ENCODE measurements around the gene TRIM2. TPM values are rescaled to one million over a fixed set of nuclear protein-coding genes. Genes with fewer than 3 reads are reported as not detected.

Gene TRIM2
- total RNA-seq, 1 donor from 2014 or later: 50.1 TPM

DNA sequence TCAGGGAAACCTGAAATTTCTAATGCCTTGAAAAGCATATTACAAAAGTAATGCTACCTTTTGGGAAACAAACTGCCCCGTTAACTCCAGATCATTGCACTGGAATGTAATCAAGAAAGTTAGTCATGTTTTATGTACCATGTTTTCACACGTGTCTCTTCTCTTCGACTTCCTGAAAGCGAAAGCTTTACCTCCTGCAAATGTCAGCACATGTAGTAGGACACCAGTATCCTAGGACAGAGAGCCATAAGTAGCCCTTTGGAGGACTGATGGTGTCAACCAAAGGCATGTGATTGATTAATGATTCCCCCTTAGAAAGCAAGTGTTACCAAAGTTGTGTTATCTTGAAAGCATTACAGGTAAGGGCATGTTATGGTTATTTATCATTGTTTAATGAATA is 131.4 kb downstream of the TRIM2 start:
- Mint-ChIP-seq H3K9me3 (no peaks in the 10 kb centered on the region), H3K4me3 (no peak overlapping the region), H3K27ac (no peak overlapping the region), H3K36me3 (peaks cover 29% of the 10 kb centered on the region), H3K27me3 (ENCODE audit: low read depth) (no peaks in the 10 kb centered on the region), H3K4me1 (no peaks in the 10 kb centered on the region)
- TF ChIP-seq, protein P1, sequence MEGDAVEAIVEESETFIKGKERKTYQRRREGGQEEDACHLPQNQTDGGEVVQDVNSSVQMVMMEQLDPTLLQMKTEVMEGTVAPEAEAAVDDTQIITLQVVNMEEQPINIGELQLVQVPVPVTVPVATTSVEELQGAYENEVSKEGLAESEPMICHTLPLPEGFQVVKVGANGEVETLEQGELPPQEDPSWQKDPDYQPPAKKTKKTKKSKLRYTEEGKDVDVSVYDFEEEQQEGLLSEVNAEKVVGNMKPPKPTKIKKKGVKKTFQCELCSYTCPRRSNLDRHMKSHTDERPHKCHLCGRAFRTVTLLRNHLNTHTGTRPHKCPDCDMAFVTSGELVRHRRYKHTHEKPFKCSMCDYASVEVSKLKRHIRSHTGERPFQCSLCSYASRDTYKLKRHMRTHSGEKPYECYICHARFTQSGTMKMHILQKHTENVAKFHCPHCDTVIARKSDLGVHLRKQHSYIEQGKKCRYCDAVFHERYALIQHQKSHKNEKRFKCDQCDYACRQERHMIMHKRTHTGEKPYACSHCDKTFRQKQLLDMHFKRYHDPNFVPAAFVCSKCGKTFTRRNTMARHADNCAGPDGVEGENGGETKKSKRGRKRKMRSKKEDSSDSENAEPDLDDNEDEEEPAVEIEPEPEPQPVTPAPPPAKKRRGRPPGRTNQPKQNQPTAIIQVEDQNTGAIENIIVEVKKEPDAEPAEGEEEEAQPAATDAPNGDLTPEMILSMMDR (IDR thresholded peaks at IDR 0.05; ENCODE audit: unreplicated experiment): no peak
- no peak for DNase-seq (ENCODE audit: low spot score in 2 of 2, unreplicated experiment in 2 of 2)

DNA sequence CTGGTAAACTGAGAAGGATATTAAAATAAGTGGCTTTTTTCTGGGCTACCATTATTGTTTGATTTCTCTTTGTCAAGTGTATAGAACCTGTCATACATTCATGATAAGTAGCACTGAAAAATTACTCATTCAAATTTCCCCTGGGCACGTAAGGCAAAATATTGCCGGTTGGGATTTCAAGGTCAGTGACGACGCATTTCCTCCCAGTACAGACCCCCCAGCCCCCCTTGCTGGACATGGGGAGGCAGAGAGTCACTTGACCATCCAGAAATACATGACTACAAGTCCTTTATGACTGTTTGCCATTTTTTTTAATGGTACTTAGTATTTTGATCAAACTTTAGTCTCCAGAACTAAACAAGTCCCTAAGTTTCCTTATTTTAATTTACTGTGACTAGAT is 133.4 kb downstream of the TRIM2 start:
- Mint-ChIP-seq H3K4me3 (no peak overlapping the region), H3K4me1 (no peaks in the 10 kb centered on the region), H3K27me3 (ENCODE audit: low read depth) (no peaks in the 10 kb centered on the region), H3K27ac (no peak overlapping the region), H3K9me3 (no peaks in the 10 kb centered on the region), H3K36me3 (peaks cover 18% of the 10 kb centered on the region)
- no peak for DNase-seq (ENCODE audit: low spot score in 2 of 2, unreplicated experiment in 2 of 2)
- TF ChIP-seq, protein P1 (IDR thresholded peaks at IDR 0.05; ENCODE audit: unreplicated experiment): no peak

DNA sequence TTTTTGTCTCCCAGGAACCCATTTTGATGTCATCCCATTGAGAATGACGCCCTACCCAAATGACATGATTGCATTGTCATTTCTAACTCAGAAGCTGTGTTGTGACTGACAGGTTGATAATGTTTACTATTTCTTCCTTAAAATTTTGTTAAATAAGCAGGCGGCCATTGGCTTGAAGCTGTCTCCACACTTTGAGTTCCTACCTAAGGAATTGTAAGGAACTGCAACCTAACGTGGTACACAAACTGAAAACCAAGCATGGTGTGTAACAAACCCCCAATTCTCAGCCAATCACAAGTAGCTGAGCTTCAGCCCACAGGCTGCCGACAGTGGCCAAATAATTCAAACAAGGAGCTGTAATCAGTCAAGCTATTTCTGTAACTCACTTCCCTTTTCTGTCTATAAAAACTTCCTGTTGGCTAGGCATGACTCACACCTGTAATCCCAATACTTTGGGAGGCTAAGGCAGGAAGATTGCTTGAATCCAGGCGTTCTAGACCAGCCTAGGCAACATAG is 137.4 kb downstream of the TRIM2 start:
- H3K36me3 Mint-ChIP-seq: peaks cover 7% of the 10 kb centered on the region

DNA sequence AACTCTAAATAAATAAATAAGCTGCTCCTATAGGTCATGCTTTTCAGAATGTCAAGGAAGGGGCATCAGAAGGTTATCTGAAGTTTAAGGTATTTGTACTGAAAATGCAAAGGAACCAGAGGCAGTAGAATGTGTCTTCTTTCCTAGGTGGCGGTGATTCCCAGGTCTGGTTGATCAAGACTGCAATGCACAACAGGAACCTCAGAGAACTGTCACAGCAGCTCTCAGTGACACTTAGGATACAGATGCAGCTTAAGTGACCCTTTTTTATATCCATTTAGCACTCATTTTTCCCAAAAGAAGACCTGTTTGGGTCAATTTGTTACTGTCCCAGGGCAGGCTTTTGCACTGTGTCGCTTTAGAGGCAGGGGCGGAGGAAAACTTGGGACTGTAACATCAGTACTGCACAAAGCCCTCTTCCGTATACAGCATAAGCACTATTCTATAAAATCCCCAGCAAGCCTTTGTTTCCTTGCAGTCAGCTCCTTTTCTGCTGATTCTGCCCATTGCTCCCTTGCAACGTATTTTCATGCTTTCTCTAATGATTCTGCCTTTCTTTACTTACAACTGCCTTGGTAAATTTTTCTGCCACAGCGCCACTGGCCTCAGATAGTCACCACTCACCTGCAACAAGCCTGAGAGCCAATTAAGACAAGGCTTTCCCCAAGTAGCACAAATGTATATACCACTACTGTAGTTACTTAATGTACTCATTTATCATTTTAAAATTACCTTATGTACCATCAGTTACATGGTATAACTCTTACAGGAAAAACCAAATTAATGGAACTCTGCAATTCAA is 138.7 kb downstream of the TRIM2 start:
- Mint-ChIP-seq H3K27me3 (ENCODE audit: low read depth) (no peaks in the 10 kb centered on the region), H3K27ac (no peak overlapping the region), H3K4me3 (no peak overlapping the region), H3K9me3 (no peaks in the 10 kb centered on the region), H3K4me1 (peaks cover 24% of the 10 kb centered on the region), H3K36me3 (peaks cover 7% of the 10 kb centered on the region)
- TF ChIP-seq, protein P1 (IDR thresholded peaks at IDR 0.05; ENCODE audit: unreplicated experiment): no peak
- no peak for DNase-seq (ENCODE audit: low spot score in 2 of 2, unreplicated experiment in 2 of 2)

More for the DNA sequence above, 137.4 kb downstream of the TRIM2 start:
- peaks cover 12% of the 10 kb centered on the region for H3K4me1 Mint-ChIP-seq
- DNase-seq (ENCODE audit: low spot score in 2 of 2, unreplicated experiment in 2 of 2): no peak
- no peaks in the 10 kb centered on the region for H3K9me3 Mint-ChIP-seq
- no peaks in the 10 kb centered on the region for H3K27me3 Mint-ChIP-seq (ENCODE audit: low read depth)
- no peak overlapping the region for H3K4me3 Mint-ChIP-seq
- TF ChIP-seq, protein P1 (IDR thresholded peaks at IDR 0.05; ENCODE audit: unreplicated experiment): no peak
- no peak overlapping the region for H3K27ac Mint-ChIP-seq

DNA sequence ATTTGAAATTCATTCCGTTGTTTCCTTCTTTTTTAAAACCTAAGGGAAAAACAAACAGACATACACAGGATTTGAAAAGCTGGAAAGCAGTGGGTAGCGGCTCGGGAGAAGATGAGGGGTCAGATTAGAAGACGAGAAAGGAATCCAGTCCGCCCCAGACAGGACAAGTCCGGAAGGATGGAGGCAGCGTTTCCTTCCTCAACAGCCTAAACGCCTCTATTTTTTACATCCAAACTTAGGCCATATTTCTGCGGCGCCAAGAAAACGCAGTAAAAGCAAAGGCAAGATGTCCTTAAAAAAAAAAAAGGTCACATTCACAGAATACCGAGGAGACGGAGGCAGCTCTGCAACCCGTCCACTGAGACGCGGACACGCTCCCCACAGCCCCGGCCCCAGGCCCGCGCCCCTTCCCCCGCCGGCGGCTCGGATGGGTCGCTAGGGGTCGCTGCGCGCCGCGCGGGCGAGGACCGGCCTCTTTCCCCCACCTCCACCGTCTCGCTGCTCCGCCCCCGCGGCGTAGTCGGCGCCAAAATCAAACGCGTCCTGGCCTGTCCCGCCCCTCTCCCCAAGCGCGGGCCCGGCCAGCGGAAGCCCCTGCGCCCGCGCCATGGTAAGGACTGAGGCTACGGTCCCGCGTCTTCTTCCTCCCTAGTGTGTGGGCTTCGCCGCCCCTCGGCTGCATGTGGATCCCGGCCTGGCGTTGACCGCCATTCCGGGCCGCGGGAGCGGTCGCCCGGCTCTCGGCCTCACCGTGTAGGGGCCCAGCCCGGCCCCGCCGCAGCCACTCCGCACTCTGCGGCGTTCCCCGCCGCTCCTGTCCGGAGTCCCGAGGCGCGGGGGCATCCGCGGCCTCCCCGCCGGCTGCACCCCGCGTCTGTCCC is 140.1 kb downstream of the TRIM2 start, which contains the start of gene MND1:
MND1 (plus strand) TSS at position 558 of the 881 bp plus-strand sequence; CDS start at position 608, 50 bp downstream.
- Mint-ChIP-seq H3K36me3 (peaks cover 7% of the 10 kb centered on the region), H3K4me3 (peak within 1 kb of the TSS; percentile 92), H3K27me3 (ENCODE audit: low read depth) (no peaks in the 10 kb centered on the region), H3K4me1 (peaks cover 28% of the 10 kb centered on the region), H3K27ac (peak within 1 kb of the TSS; percentile 93), H3K9me3 (no peaks in the 10 kb centered on the region)
- peak; percentile 85 to 96 for DNase-seq (ENCODE audit: low spot score in 2 of 2, unreplicated experiment in 2 of 2)
- TF ChIP-seq, protein P1 (IDR thresholded peaks at IDR 0.05; ENCODE audit: unreplicated experiment): peak; percentile 85

All from mesothelial cell of epicardium (in vitro differentiated cells).